Esophagus (tissue), 2 donors: Measurements from ENCODE around the gene TTC6. TPM values are rescaled to one million over a fixed set of nuclear protein-coding genes. Genes with fewer than 3 reads are reported as not detected.

Source experiments
- H3K27ac ChIP-seq, 2 donors: one replicate each; pipeline ENCODE4 v1.5.1; 2013; ENCODE audit warnings: low read depth in 2 of 2, mild to moderate bottlenecking in 2 of 2, inconsistent platforms in 1 of 2, low read length in 1 of 2, moderate library complexity in 1 of 2
- H3K27me3 ChIP-seq, 2 donors: one replicate each; pipeline ENCODE4 v1.6.1; 2013; ENCODE audit warnings: low read length in 2 of 2, control low read depth in 1 of 2, mild to moderate bottlenecking in 1 of 2; ENCODE audit not compliant: insufficient read depth in 2 of 2, control insufficient read depth in 1 of 2
- H3K36me3 ChIP-seq, 2 donors: one replicate each; pipeline ENCODE4 v1.6.1; 2013; ENCODE audit warnings: low read length in 1 of 2; ENCODE audit not compliant: control insufficient read depth in 2 of 2, insufficient read depth in 2 of 2
- H3K4me1 ChIP-seq, 2 donors: one replicate each; pipeline ENCODE4 v1.6.1; 2013; ENCODE audit warnings: low read length in 1 of 2; ENCODE audit not compliant: control insufficient read depth in 2 of 2, insufficient read depth in 2 of 2
- H3K4me3 ChIP-seq, 2 donors: one replicate each; pipeline ENCODE4 v1.5.1; 2013; ENCODE audit warnings: low read length in 2 of 2, mild to moderate bottlenecking in 2 of 2, low read depth in 1 of 2, moderate library complexity in 1 of 2
- H3K9me3 ChIP-seq, 2 donors: one replicate each; pipeline ENCODE4 v1.6.1; 2013; ENCODE audit warnings: mild to moderate bottlenecking in 2 of 2, low read depth in 1 of 2, low read length in 1 of 2, moderate library complexity in 1 of 2; ENCODE audit not compliant: control insufficient read depth in 2 of 2, insufficient read depth in 1 of 2
- WGBS, 2 donors: extraction: QIAGEN DNeasy Blood & Tissue Kit; methylation state at CpG; one replicate each; pipeline ENCODE4 v1.1.7; 2013; 5-methylcytosine and 5-hydroxymethylcytosine counted together
- polyA plus RNA-seq, 2 donors: library from polyadenylated mRNA; stranded (reverse); fragments of 200-250 nt; gene quantifications; one replicate each; pipeline ENCODE4 v1.2.3, GENCODE V29; 2013
- donor health status: healthy with polysubstance abuse.
- donor health status: Bipolar disorder and iron deficiency.

Gene TTC6
- polyA plus RNA-seq, 2 donors, result 0.27 to 2.4 TPM

DNA sequence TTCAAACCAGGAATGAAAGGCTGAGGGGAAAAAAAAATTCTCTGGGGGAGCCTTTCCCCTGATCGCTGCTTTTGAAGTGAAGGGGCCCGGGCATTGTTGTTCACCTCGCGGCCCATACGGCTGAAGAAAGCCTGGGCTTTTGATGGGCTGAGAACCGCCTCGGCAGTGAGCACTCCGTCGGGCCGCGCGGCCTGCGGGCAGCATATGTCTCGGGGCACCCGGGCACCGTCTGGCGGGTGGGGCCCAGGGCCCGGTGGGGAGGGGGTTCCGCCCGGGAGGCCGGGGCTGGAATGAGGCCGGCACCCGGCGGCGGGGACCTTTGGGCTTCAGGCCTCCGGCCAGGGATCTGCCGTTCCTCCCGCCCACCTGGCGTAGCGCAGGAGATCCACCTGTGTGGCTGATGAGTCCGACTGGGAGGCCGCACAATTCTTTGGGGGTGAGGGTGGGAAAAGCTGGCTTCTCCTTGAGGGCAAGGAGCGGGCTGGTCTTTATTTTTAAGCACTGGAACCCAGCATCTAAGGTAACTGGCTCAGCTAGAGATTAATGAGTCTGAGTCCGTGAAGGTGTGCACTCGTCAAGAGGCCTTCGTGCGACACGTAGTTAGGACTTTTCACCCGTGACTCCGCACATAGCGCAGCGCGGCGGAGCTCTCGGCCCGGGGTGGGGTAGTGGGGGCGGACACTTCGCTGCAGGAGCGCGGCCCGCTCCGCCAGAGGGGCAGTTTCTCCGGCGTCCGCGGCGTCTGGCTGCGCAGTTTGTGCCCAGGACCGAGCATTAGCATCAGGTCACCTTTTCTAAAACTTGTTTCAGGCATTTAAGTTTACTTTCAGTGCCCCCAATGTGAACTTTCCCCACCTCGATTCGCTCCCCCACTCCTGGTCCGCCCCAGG is 11.0 kb upstream of the TTC6 start:
- 7 to 14% methylated on average over 58 to 62 of the region's 62 CpGs for WGBS, 2 donors
- peaks cover 0 to 2% of the 10 kb centered on the region in 2 donors for H3K36me3 ChIP-seq
- H3K27ac ChIP-seq, result peak overlapping the region; percentile 83 to 96
- peaks cover 0 to 2% of the 10 kb centered on the region in 2 donors for H3K4me1 ChIP-seq
- H3K9me3 ChIP-seq, result no peaks in the 10 kb centered on the region
- peak overlapping the region; percentile 62 to 73 for H3K4me3 ChIP-seq
- H3K27me3 ChIP-seq, result no peaks in the 10 kb centered on the region

DNA sequence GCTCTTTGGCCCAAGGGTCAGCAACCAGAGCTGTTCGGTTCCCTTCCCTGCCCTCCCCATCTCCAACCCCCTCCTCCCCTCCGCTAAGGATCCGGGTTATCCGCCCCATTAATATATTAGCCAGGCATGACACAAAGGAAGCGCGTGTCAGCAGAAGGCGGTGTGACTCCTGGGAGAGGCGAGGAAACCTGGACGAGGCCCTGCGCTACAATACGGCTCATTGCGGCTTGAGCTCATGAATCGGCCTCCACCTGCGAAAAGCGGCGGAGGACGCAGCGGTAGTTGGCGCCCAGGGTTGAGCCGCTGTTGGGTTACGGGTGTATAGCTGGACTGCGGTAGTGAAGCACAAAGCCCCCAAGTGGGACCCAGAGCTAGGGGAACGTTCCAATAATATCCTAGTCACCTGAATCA is 10.3 kb upstream of the TTC6 start:
- WGBS, 2 donors, result 6 to 14% methylated on average over 23 of the region's 23 CpGs
- no peaks in the 10 kb centered on the region for H3K27me3 ChIP-seq
- H3K9me3 ChIP-seq, result no peaks in the 10 kb centered on the region
- peaks cover 0 to 2% of the 10 kb centered on the region in 2 donors for H3K4me1 ChIP-seq
- H3K4me3 ChIP-seq, result peak overlapping the region; percentile 35 to 62
- H3K36me3 ChIP-seq, result peaks cover 0 to 2% of the 10 kb centered on the region in 2 donors
- peak overlapping the region; percentile 83 to 96 for H3K27ac ChIP-seq

DNA sequence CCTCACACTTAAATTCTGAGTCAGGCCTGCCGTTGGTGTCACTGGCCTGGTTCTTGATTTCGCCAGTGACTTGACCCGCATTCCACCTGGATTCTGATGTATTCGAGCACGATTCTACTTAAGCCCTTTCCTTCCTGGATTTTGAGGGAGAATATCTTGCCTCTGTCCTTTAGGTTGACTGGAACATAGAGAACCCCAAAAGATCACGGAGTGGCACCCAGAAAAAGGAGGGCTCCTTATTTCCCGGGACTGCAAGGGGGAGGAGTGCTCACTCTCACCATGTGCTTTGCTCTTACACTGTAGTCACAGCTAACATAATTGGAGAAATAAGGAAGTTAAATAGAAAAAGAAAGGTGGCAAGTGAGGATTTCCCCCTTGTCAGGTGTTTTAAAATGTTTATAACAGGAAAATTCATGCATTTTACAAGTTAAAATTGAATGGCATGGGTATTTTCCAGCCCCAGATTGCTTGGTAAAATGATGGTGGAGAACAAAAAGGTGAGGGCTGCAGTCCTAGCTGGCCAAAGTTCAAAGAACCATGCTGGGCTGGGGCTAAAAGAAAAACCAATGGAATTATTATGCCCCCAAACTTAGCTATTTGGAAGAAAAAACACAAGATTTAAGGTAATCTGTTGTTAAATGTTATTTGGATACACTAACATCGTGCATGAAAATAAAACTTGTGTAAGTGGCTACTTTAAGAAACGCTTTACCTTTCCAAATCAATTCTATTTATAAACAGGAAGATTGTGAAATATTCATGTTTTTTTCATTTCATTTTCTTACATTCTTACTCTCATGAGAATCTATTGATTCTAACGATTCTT is 9.2 kb upstream of the TTC6 start:
- Histone ChIP-seq H3K27ac (peak overlapping the region; percentile 27 to 83), H3K27me3 (no peaks in the 10 kb centered on the region), H3K36me3 (peaks cover 0 to 2% of the 10 kb centered on the region in 2 donors), H3K4me1 (peaks cover 0 to 2% of the 10 kb centered on the region in 2 donors), H3K4me3 (peak overlapping the region in 1 of 2 donors; percentile 7), H3K9me3 (no peaks in the 10 kb centered on the region)
- WGBS, 2 donors, result 9 to 11% methylated on average over 10 of the region's 10 CpGs

DNA sequence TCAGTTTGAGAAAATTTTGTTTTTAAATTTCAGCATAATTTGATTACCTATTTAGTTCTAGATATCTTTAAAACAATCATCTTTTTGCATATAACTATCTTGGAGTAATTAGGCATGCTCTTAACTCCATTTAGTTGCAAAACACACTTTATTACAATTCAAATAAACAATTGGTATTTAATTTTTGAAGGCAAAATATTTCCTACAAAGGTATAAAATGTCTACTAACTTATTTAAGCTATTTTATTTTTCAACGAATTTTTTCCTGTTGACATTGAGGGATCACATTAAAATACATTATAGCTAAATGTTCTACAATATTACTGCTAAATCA is 8.7 kb upstream of the TTC6 start:
- H3K4me1 ChIP-seq, result peaks cover 0 to 2% of the 10 kb centered on the region in 2 donors
- no peaks in the 10 kb centered on the region for H3K27me3 ChIP-seq
- H3K36me3 ChIP-seq, result peaks cover 0 to 2% of the 10 kb centered on the region in 2 donors
- WGBS, 2 donors, result 0 to 2% methylated on average over 1 of the region's 1 CpG
- no peak overlapping the region for H3K27ac ChIP-seq
- H3K4me3 ChIP-seq, result no peak overlapping the region
- no peaks in the 10 kb centered on the region for H3K9me3 ChIP-seq

DNA sequence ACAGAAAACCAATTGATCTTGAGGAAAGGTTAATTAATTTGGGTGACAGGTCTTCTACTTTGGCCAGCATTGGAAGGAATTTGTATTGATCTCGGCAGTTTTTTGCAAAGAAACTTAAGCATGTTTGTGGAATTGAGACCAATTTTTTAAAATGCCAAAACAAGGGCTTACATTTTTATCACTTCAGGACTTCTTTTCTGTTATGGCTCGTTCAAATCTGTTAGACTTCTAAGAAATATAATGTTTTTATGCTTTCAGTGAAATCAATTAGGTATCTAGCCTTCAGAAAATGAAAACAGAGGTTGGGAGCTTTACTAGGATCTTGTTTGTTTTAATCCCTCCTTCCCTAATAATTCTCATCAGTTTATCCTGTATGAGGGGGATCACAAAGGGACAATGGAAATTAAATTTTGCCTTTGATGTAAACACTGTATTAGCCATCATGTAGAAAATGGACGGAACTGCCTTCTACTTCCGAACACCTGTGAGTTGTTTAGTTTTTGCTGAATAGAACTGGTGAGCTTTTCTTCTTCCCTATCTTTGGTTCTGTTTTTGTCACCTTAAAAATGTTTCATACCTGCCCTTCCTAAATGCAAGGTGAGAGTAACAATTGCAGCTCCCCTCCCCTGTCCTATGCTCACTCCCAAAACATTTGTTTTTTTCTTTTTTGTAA is 8.2 kb upstream of the TTC6 start:
- Histone ChIP-seq H3K4me1 (peaks cover 0 to 2% of the 10 kb centered on the region in 2 donors), H3K27ac (peak overlapping the region; percentile 84 to 89), H3K27me3 (no peaks in the 10 kb centered on the region), H3K36me3 (peaks cover 0 to 2% of the 10 kb centered on the region in 2 donors), H3K9me3 (no peaks in the 10 kb centered on the region), H3K4me3 (peak overlapping the region; percentile 48 to 52)
- 9 to 12% methylated on average over 4 of the region's 4 CpGs for WGBS, 2 donors

DNA sequence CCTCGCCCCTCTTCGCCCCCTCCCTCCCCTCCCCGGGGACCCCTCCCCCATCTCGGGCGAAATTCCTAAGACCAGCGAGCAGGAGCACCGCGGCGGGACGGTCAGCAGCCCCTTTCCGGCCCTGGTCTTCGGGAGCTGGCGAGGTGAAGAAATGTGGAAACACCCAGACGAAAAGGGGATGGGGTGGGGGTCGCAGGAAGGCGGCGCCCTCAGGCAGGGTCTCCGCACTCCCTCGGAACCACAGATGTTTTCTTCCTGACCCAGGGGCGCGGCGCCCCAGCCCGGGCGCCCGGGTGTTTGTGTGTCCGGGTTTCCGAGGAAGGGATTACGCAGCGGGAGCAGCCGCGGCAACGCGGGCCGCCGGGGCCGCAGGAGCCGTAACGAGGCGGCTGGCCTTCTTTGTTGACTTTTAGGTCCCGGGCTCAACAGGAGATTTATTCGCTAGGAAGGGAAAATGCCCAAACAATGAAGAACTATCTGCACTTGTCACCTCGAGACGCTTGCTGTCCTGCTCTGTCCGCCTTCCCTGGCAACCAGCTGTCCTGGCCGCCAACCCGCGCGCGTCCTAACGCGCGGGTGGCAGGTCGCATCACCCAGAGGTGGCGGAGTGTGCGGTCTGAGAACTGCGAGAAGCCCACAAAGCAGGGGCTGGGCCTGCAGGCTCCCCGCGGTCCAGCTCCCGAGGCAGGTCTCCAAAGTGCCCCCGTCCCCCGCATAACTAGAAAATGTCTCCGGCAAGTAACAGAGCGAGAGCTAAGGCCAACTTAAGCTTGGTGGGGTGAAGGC is 7.4 kb upstream of the TTC6 start:
- WGBS, 2 donors, result 5 to 6% methylated on average over 61 to 63 of the region's 63 CpGs
- H3K27ac ChIP-seq, result peak overlapping the region; percentile 84 to 89
- peaks cover 0 to 2% of the 10 kb centered on the region in 2 donors for H3K36me3 ChIP-seq
- H3K9me3 ChIP-seq, result no peaks in the 10 kb centered on the region
- no peaks in the 10 kb centered on the region for H3K27me3 ChIP-seq
- H3K4me1 ChIP-seq, result peaks cover 0 to 2% of the 10 kb centered on the region in 2 donors
- H3K4me3 ChIP-seq, result peak overlapping the region; percentile 48 to 52

DNA sequence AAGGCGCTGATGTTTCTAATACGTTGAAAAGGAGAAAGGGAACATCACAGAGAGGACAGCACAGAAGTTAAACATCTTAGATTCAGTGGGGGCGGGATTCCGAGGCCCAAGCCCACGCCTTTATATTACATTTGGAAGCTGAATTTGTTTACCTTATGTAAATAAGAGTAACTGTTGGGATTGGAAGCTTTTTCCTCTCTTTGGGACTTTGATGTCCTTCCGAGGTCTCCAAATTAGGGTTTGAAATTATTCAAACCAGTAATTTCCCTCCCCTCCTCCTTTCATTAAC is 6.8 kb upstream of the TTC6 start:
- H3K4me3 ChIP-seq, result peak overlapping the region; percentile 48 to 52
- H3K9me3 ChIP-seq, result no peaks in the 10 kb centered on the region
- H3K36me3 ChIP-seq, result peaks cover 0 to 2% of the 10 kb centered on the region in 2 donors
- H3K27ac ChIP-seq, result peak overlapping the region; percentile 84 to 89
- H3K4me1 ChIP-seq, result no peaks in the 10 kb centered on the region
- WGBS, 2 donors, result 9 to 11% methylated on average over 6 of the region's 6 CpGs
- H3K27me3 ChIP-seq, result no peaks in the 10 kb centered on the region

DNA sequence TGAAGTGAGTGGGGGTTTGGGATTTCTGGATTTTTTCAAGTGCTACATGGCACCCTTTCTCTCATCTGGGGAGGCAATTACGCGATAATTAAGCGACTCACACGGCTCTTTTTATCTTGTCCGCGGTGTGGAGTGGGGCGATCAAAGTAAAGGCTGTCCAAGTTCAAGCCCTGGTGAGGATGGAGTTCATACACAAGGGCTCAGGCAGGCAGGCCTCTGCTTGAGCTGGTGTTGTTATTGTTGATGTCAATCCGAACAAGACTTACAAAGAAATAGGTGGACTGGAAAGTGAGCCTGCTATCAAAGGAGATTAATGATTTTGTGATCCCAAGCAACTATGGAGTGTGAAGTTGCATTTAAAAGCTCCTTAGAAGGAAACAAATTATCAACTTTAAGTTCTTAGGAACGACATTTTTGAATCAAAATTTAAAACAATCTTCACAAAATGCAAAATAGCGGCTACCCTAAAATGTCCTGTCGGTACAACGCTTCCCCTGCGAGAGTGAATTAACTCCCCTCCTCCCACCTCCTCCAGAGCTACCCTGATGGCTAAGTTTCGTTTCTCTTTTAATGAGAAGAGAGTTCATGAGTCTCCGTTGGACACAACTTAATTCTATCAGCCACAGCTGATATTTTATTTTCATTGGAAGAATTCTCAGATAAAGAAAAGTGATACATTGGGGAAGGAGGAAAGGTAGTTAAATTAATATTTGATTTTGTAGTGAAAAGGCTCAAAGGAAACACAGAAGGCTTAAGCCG is 6.3 kb upstream of the TTC6 start:
- Histone ChIP-seq H3K36me3 (peaks cover 0 to 2% of the 10 kb centered on the region in 2 donors), H3K4me3 (peak overlapping the region; percentile 24 to 48), H3K27me3 (no peaks in the 10 kb centered on the region), H3K9me3 (no peaks in the 10 kb centered on the region), H3K4me1 (no peaks in the 10 kb centered on the region), H3K27ac (peak overlapping the region; percentile 83 to 89)
- 9 to 13% methylated on average over 16 of the region's 16 CpGs for WGBS, 2 donors
